Activated CD4-positive, alpha-beta T cell treated with anti-CD3 and anti-CD28 coated beads, Interleukin-2, amount 50 U/mL, for 48 hours (primary cell): ENCODE data around the gene NUP58.

Experiments used
- DNase-seq, 2 experiments: peaks; one replicate each; pipeline ENCODE4 v3.0.0-alpha.2; 2020

Gene NUP58

GRCh38 chr13:25301347-25302113 is at the start of gene NUP58:
NUP58 (plus strand) TSS chr13:25301625; CDS start chr13:25301774, 149 bp downstream.
- DNase-seq, result peak; percentile 91 to 95

- no peak for DNase-seq
Observed at GRCh38 chr13:25252225-25252624, 49.2 kb upstream of the NUP58 start.

- DNase-seq, result no peak
Observed at GRCh38 chr13:25252752-25253151, 48.7 kb upstream of the NUP58 start.

- no peak for DNase-seq
Observed at GRCh38 chr13:25253702-25254101, 47.7 kb upstream of the NUP58 start.

- DNase-seq, result no peak
Observed at GRCh38 chr13:25262261-25262660, 39.2 kb upstream of the NUP58 start.

GRCh38 chr13:25266706-25267105 is 34.7 kb upstream of the NUP58 start:
- DNase-seq, result no peak

- no peak for DNase-seq
Observed at GRCh38 chr13:25267715-25268114, 33.7 kb upstream of the NUP58 start.

- DNase-seq, result no peak
Observed at GRCh38 chr13:25268561-25268960, 32.9 kb upstream of the NUP58 start.

GRCh38 chr13:25276748-25277147 is 24.7 kb upstream of the NUP58 start:
- no peak for DNase-seq

- no peak for DNase-seq
Observed at GRCh38 chr13:25280396-25280795, 21.0 kb upstream of the NUP58 start.

GRCh38 chr13:25281193-25281934 is 20.1 kb upstream of the NUP58 start:
- DNase-seq, result peak; percentile 17 to 32

- peak; percentile 26 to 49 for DNase-seq
Observed at GRCh38 chr13:25281935-25282332, 19.5 kb upstream of the NUP58 start.

GRCh38 chr13:25286308-25286968 is 15.0 kb upstream of the NUP58 start:
- peak; percentile 31 to 39 for DNase-seq

- DNase-seq, result peak; percentile 96 to 97
Observed at GRCh38 chr13:25286969-25287961, 14.2 kb upstream of the NUP58 start, which contains the start of gene MTMR6. MTMR6 (minus strand) TSS chr13:25287488; CDS start chr13:25287247, 241 bp downstream.

- no peak for DNase-seq
Observed at GRCh38 chr13:25288966-25289365, 12.5 kb upstream of the NUP58 start.

- DNase-seq, result no peak
Observed at GRCh38 chr13:25291691-25292090, 9.7 kb upstream of the NUP58 start.

GRCh38 chr13:25292301-25292700 is 9.1 kb upstream of the NUP58 start:
- no peak for DNase-seq

GRCh38 chr13:25295228-25295627 is 6.2 kb upstream of the NUP58 start:
- no peak for DNase-seq

- DNase-seq, result no peak
Observed at GRCh38 chr13:25295701-25296100, 5.7 kb upstream of the NUP58 start.

- peak; percentile 28 to 40 for DNase-seq
Observed at GRCh38 chr13:25300861-25301346, 521 bp upstream of the NUP58 start.

GRCh38 chr13:25302121-25302520 is 696 bp downstream of the NUP58 start:
- DNase-seq, result no peak
